ENCODE results near the gene CCNQ.

- no peak for TF ChIP-seq CTCF (conservative IDR thresholded peaks at IDR 0.05)
- no peak for TF ChIP-seq ZFX (IDR thresholded peaks at IDR 0.05)
These were observed 52.6 kb downstream of the CCNQ start for GRCh38 chrX:153546386-153546785.
